Measurements from ENCODE around the gene CCL4.
"Not testable (repeated sequence)": the region's sequence is repeated elsewhere in the genome, so short reads cannot be mapped to it uniquely, and the experiment has no call there.

The CCL4 gene

DNA sequence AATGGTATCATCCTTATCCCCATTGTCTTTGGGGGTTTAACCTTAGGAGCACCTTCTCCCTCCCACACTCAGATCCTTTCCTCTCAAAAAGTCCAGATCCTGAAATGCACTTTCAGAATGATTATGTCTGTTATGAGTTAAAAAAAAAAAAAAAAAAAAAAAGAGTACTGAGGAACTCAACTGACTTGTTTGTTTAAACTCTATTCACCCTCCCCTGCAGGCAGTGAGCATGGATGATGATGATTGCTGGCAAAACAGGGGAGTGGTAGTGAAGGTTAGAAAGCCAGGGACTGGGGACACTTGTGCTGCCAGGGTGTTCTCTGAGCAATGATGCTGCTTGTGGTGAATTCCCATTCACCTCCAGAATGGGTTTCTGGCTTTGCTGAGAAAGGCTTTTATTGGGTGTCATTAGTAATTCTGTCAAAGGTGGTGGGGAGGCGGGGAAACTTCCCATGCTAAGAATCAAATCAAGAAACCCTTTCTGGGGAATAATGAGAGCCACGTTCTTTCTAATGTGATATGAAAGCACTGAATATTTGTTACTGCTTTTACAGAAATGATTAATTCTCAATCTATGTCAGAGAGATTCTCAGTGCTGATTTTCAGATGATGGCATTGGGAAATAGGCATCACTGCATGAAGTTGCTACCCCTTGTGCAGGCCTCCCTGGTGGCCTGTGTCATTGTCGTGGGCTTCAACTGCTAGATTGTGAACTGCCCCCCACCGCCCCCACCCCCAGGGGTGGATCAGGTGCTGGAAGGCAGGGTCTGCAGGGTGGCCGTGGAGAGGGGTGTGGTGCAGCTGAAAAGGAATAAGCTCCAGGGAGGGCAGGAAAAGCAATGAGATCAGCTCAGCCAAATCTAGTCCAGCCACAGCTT lies 14.1 kb downstream of the CCL4 start:
- DNase-seq, result no peak

DNA sequence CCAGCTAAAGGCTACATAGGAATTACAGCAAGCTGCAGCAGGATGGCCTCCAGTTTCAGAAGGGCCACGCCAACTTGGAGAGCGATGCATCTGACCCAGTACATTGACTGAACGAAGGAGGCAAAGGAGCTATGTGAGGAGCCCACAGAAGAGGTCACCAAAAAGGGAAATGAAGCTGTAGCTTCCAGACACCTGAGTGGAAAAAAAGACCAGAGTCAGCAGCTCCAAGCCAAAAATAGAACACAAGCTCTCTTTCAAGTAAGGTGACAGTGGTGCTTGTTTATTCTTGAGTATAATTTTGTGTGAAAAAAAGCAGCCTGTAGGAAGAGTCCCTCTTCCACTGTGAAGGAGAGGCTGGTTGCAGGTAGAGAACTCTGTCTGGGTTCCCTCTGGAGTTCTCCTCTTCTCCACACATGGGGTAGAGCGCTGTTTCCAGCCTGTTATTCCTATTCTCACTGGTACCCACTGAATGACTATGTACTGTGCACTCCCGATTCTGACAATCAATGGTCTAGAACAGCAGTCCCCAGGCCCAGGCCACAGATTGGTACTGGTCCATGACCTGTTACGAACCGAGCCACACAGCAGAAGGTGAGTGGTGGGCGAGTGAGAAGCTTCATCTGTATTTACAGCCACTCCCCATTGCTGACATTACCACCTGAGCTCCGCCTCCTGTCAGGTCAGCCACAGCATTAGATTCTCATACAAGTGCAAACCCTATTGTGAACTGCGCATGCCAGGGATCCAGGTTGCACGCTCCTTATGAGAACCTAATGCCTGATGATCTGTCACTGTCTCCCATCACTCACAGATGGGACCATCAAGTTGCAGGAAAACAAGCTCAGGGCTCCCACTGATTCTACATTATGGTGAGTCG lies 15.1 kb downstream of the CCL4 start:
- no peak for DNase-seq

DNA sequence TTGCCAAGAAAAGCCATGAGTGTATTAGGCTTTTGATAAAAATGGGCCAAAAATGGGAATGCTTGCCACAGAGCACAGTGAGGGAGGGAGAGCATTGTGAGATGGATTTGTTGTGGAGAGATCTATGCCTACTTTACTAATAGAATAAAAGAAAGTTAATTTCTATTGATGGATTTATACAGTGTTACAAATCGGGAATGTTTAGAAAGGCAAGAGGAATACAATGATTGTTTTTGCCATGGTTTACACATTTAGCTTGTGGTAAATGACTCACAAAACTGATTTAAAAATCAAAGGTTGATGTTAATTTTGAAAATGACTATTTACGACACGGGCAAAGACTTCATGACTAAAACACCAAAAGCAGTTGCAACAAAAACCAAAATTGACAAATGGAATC lies 16.6 kb downstream of the CCL4 start:
- no peak for DNase-seq

DNA sequence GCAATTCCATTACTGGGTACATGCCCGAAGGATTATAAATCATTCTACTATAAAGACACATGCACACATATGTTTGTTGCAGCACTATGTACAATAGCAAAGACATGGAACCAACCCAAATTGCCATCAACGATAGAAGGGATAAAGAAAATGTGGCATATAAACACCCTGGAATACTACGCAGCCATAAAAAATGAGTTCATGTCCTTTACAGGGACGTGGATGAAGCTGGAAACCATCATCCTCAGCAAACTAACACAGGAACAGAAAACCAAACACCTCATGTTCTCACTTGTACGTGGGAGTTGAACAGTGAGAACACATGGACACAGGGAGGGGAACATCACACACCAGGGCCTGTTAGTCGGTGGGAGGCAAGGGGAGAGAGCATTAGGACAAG lies 17.5 kb downstream of the CCL4 start:
- DNase-seq, result not testable (repeated sequence)

DNA sequence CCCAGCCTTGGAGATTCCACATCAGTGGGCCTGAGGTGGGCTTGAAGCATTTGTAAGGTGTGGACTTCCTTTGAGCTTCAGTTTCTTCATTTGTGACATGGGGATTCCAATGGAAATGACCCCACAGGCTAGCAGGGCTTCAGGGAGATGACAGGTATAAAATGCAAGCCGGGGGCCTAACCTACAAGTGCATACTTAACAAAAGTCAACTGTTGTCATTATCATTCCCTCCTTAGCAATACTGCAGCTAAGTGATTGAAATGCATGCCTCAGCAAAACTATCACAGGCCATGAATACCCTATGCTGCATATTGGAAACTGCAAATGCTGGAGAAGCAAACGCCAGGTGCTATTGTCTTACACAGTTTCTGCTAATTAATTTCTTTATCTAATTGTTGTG lies 19.8 kb downstream of the CCL4 start:
- DNase-seq, result no peak

DNA sequence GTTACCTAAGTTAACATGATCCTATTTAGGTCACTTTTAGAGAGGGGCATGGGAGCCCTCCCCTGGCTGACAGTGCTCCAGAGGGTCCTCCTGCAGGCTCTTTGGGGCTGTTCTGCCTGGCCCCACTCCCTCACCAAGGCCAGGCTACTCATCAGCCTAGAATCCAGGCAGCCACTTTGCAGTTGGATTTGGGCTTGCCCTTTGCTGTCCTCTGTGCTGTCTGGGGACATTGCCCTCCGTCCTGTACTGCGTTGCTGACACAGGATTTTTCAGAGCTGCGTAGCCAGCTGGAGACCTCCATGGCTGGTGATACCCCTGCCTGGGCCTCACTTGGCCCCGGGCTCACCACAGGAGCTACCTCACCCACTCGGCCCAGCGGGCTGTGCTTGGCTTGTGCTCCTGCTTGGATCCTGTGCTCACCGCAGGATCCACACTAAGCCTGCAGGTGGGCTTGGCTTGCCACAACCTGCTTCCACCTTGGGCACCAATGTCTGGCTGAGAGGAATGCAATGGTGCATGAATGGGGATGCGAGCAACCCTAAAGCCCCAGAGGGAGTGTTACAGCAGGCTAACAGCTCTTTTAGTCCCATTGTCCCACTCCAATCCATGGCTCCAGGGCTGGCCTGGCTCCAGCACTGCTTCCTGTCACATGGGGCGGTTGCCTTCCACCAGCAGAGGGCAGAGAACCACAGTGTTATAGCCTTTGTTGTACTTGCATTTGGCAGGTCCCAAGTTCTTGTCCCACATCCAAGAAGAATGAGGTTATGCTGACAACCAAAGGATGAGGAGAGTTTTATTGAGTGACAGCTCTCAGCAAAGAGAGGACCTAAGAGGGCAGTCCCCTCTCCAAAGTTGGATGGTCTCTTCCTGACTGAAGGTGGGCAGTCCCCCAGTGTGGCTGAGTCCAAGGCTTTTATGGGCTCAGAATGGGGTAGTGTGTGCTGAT lies 21.5 kb downstream of the CCL4 start:
- DNase-seq, result no peak

DNA sequence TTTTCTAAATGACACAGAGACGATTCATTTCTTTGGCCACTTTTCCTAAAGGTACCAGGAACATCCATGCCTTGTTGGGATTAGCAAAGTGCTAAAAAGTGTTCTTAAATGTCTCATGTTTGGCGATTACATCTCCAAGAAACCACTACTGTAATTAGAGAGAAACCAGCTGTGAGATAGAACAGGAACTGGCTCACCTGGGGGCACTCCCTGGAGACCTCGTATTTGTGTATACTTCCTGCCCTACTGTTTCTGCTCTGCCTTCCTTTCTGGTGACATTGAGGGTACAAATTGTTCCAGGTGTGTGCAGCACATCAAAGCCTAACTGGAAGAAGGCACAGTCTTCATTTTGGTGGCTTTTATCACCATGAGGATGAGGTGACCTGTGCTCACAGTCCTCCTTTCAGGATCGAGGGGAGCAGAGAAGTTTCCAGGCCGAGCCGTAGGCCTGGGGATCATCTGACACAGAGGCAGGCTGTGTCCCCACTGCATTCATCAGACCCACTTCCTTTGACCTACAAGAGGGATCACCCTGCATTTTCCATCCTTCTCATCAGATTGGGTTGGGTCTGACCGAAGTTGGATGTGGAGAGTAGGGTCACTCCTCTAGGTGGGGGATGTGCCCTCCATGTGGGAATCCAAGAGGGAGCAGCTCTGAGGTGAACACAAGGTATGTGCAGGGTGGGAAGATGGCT lies 23.7 kb downstream of the CCL4 start:
- no peak for DNase-seq

DNA sequence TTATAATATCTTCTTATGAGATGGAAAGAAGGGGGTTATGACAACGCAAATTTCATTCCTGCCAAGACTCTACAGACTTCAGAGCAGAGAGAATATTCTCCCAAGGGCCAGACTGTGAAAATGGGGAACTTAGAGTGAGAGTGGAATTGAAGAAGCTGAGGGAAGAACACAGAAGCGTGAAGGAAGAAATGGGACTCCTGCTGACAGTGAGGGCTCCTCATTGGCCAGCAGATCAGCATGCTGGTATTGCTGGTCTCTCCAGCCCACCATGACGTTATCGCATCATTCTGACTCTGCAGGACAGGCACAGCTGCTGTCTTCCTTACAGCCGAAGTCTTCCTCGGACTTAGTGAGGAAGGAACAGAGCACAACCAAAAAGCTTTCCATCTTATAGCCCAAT lies 24.3 kb downstream of the CCL4 start:
- DNase-seq, result no peak

DNA sequence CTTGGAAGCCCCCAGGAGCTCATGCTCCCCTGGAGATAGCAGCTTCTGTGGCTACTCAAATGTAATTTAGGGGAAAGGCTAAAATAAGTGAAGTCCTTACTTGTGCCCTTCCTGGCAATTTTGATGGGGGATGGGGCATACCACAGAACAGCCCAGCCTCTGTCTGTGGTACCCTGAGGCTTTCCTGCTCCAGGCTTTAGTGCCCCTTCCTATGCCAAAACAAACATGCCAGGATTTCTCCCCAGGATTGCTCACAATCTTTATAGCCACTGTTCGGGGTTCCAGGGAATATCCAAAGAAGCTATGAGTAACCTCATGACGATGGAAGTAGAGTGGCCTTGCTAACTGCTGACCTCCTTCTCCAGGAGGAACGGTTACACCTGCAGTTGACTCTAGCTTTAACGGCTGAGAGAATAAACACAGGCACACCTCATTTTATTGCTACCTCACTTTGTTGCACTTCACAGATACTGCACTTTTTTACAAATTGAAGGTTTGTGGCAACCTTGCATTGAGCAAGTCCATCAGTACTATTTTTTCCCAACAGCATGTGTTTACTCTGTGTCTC lies 24.9 kb downstream of the CCL4 start:
- no peak for DNase-seq

DNA sequence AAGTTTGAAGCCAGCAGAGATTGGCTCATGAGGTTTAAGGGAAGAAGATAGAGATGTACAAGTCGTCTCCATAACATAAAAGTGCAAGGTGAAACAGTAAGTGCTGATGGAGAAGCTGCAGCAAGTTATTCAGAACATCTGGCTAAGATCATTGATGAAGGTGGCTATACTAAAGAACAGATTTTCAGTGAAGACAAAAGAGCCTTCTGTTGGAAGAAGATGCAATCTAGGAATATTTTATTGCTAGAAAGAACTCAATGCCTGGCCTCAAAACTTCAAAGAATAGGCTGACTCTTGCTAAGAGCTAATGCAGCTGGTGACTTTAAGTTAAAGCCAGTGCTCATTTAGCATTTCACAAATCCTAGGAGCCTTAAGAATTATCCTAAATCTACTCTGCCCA lies 26.0 kb downstream of the CCL4 start:
- no peak for DNase-seq

DNA sequence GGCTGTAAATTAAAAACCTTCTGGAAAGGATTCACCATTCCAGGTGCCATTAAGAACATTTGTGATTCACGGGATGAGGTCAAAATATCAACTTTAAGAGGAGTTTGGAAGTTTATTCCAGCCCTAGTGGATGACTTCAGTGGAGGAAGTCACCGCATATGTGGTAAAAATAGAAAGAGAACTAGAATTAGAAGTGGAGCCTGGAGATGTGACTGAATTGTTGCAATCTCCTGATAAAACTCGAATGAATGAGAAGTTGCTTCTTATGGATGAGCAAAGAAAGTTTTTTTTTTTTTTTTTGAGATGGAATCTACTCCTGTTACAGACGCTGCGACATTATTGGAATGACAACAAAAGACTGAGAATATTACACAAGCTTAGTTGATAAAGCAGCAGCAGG lies 26.7 kb downstream of the CCL4 start:
- no peak for DNase-seq

DNA sequence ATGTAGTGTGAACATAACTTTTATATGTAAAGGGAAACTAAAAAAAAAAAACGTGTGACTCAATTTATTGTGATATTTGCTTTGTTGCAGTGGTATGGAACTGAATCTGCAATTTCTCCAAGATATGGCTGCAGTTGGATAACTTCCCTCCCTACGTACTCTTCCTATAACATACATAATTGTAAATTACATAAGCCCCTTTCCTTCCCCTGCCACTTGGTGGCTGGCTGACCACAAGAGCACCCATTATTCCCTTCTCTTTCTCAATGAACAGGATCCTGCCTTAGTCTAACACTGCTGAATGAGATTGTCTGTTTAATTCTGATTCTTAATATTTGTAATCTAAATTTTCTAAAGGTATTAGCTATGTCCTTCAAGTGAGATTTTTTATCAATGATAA lies 27.8 kb downstream of the CCL4 start:
- DNase-seq, result no peak

DNA sequence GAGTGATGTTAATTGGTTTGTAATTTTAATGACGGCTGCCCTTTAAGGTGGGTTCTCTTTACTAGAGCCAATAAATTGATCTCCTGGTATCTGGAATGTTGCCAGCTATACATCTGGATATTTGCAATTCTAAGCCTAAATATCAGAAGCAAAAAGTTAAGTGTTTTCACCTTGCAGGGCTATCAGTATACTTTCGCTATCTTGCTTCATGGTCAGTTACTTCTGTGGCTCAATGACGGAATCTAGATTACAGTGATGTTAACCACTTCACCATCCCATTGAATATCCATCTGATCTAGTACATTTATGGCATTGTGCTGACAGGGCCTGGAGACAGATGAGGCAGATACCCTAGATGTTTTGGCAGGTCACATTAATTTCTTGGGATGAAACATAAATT lies 28.3 kb downstream of the CCL4 start:
- DNase-seq, result no peak

DNA sequence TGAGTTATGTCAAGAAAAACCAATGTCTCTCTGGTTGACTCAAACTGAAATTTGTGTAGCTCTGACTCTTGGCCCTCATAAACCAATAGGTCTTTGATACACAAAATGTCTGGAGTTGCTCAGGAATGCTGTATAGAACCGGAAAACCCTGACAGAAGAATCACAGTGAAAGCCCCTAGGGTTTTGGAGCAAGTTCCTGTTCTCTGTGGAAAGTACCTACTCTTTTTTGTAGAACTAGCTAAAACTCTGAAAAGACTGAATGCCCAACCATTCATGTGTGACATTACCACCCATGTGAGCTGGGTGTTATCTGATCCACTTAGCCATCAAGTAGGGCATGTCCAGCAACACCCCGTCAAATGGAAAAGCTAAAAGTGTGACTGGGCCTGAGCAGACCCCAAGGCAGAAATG lies 28.8 kb downstream of the CCL4 start:
- no peak for DNase-seq

DNA sequence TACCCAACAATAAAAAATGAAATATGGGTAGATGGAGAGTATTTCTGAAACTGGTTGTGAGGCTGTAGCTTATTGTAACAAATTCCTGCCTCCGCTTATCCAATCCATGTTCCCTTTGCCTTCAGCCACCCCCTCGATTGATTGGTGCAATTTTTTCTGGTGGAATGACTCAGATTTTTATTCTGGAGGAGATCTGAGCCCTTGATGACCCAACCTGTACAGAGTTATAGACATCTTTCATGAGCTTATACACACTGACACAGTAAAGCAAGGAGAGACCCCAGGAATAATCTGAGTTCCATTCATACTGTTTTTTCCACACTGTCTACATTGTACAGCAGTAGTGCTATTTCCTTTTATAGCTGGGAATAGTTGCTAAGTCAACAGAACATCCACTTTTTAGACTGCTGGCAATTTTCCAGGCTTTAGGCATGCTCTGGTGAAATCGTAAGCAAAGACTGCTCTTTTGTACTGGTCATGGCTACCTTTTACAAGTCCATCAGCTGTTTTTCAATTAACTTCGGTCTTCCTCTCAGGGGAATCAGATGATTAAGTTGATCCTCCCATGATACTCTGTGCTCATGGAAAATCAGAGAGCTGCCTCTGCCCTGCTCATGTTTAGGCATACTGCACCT lies 30.1 kb downstream of the CCL4 start:
- DNase-seq, result no peak

DNA sequence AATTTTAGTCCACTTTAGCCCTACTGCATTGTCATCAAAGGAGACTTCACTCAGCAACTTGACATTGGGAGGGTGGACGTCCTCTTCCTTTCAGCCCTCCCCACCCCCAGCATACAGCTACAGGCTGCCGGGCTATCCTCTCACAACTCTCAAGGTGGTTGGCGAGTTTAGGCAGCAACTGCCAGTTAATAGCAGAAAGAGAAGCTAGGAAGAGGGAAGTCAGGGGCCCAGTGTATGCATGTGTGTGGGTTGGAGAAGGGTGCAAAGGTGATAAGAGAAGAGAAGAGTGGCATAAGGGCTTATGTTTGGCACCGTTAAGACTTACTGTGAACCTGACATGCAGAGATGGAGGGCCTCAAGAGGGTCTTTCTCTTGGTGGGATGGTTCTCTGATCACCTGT lies 31.8 kb downstream of the CCL4 start:
- DNase-seq, result no peak

DNA sequence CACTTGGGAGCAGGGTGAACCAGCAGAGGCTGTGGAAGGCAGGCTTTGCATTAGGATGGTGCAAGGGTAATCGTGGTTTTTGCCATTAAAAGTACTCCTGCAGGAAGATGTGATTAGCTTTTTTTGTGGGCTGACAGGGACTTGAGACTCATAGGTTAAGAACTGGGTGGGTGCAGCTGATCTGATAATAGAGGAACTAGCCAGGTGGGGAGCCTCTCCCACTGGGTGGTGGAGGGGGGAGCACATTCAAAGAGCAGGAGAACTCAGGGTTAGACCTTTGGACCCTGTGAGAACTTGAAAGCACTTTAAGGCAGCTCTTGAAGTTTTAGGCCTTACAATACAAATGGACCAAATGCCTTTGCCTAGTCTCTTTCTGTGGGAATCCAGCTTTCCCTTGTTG lies 32.4 kb downstream of the CCL4 start:
- DNase-seq, result no peak

DNA sequence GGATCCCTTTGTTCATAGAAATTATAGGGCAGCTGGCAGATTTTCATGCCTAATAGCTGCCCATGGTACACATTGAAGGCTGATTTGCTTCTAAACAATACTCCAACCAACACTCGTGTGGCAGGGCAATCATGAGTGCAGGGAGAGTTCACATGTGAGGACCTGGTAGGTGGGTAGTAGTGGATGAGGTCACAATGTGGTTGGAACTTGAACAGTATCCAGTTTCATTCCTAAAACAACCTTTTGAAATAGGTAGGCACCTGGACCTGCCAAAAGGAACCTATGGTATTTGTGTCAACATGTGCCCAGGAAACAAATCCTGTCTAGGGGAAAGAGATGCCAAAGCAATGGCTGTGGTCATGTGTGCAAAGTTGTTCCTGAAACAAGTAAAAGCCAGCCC lies 32.8 kb downstream of the CCL4 start:
- no peak for DNase-seq

DNA sequence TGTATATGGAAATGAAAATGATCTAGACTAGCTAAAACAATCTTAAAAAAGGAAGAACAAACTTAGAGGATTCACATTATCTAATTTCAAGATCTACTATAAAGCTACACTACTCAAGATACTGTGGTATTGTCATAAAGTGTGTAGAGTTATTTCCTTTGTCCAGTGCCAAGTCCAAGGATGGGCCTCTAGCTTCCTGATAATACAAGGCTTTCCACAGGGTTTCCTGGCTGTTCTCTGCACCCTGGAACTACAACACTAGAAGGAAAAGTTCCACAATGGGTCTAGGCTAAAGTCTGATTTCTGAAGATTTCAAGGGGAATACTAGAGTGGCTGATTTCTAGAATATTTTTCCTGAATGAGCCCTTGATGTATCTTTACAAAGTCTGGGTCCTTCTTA lies 38.6 kb downstream of the CCL4 start:
- DNase-seq, result no peak

DNA sequence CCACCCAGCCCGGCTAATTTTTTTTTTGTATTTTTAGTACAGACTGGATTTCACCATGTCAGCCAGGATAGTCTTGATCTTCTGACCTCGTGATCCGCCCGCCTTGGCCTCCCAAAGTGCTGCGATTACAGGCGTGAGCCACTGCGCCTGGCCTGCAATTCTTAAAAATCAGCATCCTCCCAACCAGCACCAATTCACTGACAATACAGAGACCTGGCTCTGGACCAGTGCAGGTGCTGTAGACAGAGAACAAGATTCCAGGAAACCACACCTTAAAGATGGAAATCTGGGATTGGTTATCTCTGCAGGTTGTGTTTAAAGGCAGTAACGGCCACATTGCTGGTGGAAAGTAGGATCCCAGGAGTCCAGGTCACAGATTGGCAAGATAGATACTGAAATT lies 39.2 kb downstream of the CCL4 start:
- no peak for DNase-seq

DNA sequence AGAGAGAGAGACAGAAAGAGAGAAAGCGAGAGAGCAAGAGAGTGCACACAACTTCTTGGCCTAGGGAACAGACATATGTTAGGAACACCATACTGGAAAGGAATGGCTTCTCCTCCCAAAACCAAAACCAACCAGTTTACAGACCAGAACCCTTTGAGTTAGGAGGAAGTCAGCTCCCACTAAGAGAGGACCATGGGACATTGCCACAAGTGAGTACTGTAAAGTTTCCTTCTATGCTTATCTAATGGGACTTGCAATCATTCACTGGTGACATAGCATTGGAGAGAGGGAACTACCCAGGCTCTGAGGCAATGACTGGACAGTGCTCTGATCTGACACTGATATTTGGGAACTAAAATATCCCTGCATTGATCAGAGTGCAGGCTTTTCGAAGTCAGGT lies 40.4 kb downstream of the CCL4 start:
- no peak for DNase-seq
